ENCODE measurements around the gene DNTT.

The DNTT gene

DNA sequence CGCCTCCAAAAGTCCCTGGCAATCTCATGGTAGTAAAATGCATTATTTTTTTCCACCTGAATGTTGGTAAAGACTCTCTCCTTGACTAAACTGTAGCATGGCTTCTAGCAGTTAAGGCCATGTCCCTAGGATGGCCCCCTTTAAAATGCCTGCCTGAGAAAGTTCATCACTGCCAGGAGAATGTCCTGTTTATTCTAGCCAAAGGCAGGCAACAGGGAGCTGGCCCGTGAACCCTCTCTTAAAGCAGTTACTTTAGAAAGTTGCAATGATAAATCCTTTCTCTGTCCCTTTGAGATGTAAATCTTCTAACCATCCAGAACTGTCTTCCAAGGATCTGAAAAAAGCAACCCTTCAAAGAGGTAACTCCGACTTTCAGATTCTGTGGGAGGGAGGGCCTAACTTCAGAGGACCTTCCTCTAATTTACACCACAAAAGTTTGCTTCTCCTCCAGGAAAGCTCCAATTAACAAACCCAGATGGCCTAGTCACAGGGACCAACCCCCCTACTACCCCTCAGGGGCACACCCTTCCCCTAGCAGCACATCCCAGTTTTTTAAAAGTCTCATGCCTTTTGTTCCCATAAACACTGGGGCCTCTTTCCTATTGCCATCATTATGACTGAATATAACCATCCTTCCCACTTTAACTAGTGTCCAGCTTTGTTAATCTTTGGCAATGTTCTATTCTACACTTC is 5.5 kb downstream of the DNTT start:
- DNase-seq (ENCODE audit: low read depth in 2 of 2): no peak

GRCh38 chr10:96310321-96310669 is 6.1 kb downstream of the DNTT start:
- no peak for DNase-seq (ENCODE audit: low read depth in 2 of 2)

DNA sequence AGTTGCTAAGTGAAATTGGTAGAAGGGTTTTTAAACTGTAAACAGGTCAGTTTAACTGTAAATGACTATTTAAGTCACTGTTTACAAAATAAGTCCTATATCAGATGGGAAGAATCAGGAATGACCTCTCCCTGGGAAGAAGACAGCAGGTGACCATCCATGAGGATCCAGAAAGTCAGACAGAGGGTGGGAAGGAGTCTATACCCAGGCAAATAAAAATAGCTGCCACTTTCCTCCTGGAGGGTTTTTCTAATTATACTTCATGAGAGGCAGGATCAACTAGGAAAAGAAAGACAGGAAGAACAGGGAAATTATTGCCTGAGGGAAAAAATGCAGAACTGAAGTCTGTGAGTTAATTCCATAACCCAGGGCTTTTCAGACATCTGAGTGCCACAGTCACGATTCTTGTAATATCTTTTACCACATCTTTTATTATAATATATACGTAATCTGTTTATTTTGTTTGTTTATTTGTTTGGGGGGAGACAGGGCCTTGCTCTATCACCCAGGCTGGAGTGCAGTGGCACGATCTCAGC is 7.0 kb downstream of the DNTT start:
- no peak for DNase-seq (ENCODE audit: low read depth in 2 of 2)

DNA sequence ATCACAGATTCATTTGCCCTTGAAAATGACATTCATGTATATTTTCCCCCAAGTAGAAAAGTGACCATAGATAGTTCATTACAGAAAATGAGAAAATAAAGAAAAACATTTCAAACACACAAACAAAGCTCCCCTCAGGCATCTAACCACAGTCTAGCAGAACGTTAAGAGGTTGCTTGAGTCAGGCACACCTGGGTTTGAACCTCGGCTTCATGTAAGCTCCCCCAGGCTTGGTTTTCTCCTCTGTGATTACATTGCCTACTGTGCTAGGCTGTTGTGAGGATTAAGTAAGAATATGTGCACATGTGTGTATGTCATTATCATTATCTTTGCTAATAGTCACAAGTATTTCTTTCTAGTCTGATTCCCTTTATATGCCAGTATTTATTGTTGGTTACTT is 9.1 kb downstream of the DNTT start:
- no peak for DNase-seq (ENCODE audit: low read depth in 2 of 2)

DNA sequence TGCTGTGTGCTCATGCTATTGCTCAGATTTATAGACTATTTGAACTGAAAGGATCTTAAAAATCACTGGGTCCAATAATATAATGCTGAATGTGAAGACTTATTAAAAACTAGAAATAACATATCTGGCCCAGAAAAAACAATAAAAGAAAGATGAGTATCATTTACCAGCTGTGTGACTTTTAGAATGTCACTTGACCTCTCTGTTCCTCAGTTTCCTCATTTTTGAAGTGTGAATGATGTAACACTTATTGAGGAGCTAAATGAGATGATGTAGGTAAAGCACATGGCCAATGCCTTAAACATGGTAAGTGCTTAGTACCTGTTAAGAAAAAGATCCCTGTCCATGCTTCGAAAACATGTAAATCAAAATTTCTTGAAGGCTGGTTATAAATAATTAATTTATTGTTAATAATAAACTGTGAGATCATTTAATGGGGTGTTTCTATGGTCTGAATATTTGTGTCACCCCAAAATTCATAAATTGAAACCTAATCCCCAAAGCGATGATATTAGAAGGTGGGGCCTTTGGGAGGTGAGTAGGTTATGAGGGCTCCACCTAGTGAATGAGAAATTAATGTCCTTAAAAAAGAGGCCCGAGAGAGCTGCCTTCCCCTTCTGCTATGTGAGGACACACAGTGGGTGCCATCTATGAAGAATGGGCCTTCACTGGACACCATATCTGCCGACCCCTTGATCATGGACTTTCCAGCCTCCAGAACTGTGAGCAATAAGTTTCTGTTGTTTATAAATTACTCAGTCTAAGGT is 13.0 kb downstream of the DNTT start:
- no peak for DNase-seq (ENCODE audit: low read depth in 2 of 2)

DNA sequence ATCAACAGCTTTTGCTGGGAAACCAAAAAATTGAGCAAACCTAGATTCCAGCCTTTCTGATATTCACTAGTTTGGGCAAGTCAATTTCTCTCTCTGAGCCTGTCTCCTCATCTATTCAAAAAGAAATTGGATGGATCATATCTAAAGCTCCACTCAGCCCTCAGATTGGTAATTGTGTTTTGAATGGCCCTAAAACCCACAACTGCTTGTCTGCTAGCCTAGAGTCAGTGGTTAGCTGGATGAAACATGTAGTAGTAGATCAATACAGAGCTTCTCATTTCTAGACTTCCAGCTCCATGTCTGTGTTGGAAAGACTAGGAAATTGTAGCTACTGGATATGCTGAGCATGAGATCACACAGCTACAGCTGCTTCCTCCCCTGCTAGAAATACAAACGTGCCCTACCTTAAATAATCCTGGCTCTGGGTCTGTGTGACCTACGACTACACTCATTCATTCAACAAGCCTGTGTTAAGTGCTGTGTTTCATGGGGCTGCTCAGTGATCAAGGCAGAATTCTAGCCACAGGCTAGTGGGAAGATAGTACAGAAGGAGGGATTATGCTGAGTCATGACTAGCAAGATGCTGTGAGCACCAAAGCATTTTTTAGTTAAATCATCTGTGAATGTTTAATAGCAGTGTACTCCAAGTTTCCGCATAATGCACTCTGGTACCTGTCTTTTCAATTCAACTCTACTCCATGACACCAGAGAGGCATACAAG is 15.7 kb downstream of the DNTT start:
- no peak for DNase-seq (ENCODE audit: low read depth in 2 of 2)

- no peak for DNase-seq (ENCODE audit: low read depth in 2 of 2)
Observed at GRCh38 chr10:96321822-96322221, 17.6 kb downstream of the DNTT start.

- no peak for DNase-seq (ENCODE audit: low read depth in 2 of 2)
Observed at GRCh38 chr10:96322275-96322674, 18.0 kb downstream of the DNTT start.

DNA sequence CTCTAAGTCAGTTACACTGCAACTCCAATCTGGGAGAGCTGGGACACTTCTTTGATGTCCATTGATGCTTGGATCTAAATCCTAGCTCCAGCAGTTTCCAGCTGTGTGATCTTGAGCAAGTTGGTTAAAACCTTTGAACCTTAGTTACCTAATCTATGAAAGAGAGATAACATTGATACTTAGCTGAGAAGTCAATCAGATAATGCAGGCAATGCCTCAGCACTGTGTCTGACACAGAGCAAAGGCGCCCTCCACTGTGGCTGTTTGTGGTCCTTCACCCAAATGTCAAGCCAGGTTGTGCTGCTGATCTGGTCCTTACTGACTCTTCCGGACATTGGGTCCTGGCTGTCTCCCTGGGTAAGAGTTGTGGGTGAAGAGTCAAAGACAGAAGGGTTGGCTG is 20.2 kb downstream of the DNTT start:
- DNase-seq (ENCODE audit: low read depth in 2 of 2): no peak

DNA sequence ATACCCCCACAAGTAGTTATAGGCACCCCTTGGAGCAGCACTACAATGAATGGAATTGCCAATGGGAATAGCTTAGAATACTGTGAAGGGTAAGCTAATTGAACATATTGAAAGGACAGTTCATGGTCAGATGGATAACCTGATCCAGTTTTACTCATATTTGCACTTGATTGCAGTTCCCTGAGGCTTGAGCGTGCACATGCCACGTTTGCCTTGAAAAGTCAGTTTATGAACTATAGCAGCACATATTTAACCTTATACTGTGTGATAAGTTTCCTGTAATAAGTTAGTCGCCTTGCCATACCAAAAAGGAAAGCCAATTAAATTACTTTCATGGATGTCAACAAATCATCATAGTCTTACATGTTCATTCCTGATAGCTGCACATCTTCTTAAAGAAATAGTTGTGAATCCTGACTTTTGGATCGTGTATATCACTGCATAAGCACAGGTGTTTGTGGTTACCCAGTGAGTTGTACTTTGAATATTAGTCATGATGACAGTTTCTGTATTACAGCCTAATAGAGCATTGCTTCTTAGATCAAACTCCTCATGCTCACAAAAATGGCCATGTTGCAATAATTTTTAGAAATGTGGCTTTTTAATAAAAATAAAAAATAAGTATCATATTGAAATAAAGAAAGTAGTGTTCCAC is 21.6 kb downstream of the DNTT start:
- no peak for DNase-seq (ENCODE audit: low read depth in 2 of 2)

DNA sequence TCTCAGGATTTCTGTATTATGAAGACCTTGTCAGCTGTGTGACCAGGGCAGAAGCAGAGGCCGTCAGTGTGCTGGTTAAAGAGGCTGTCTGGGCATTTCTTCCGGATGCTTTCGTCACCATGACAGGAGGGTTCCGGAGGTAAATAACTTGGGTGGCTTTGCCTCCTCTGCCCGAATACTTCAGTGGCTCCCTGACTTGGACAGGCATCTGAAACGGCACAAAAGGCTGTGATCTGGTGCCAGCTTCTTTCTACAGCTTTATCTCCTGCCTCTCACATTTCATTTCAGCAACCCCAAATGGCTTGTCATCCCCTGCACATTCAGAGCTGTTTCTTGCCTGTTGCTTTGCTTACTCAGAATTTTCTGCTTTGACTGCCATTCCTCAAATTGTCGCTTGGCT is 23.2 kb downstream of the DNTT start:
- DNase-seq (ENCODE audit: low read depth in 2 of 2): no peak

DNA sequence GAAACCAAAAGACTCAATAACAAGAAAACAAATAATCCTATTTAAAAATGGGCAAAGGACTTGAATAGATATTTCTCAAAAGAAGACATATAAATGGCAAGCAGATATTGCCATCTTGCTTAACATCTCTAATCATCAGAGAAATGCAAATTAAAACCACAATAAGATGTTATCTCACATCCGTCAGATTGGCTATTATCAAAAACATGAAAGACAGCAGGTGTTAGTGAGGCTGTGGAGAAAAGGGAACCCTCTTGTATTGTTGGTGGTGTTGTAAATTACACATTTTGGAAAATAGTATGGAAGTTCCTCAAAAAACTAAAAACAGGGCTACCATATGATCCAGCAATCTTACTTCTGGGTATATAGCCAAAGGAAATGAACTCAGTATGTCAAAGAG is 28.9 kb downstream of the DNTT start:
- no peak for DNase-seq (ENCODE audit: low read depth in 2 of 2)

DNA sequence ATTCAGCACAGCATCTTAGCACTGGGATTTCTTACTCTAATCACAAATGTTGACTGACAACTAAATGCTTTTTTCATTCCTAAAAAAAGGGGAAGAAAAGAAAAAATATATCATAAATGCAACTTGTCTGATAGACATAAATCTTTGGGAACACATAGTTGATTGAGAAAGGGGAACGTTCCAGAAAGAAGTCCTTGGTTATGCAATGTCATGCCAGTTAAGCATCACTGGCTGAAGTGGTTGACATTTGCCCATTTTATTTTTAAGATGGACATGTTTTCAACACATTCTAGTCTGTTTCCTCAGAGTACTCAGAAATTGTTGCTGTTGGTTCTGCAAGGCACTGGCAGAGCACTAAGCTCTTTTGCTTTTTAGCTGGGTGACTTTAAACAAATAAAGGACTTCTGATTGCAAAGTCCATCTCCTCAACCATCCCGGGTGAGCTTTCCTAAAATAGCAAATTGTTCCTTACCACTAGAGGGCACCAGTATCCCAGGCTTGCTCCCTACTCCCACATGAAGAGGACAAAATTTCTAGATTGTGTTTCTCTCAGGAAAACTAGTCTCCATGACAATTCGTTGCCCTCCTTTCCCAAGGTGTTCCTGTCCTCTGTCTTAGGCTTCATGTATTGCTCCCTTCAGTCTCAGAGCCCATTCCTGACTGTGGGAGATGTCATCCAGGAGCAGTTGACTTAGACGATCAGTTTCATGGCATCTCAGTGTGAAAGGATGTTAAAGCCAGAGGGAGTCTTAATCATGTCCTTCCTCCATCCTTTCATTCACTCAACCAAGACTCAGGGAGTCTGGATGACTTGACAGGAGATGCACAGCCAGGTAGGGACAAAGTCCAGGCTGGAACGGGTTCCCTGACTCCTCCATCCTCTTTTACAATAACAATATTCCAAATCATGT is 30.6 kb downstream of the DNTT start:
- DNase-seq (ENCODE audit: low read depth in 2 of 2): no peak

GRCh38 chr10:96337106-96337505 is 32.9 kb downstream of the DNTT start:
- no peak for DNase-seq (ENCODE audit: low read depth in 2 of 2)

DNA sequence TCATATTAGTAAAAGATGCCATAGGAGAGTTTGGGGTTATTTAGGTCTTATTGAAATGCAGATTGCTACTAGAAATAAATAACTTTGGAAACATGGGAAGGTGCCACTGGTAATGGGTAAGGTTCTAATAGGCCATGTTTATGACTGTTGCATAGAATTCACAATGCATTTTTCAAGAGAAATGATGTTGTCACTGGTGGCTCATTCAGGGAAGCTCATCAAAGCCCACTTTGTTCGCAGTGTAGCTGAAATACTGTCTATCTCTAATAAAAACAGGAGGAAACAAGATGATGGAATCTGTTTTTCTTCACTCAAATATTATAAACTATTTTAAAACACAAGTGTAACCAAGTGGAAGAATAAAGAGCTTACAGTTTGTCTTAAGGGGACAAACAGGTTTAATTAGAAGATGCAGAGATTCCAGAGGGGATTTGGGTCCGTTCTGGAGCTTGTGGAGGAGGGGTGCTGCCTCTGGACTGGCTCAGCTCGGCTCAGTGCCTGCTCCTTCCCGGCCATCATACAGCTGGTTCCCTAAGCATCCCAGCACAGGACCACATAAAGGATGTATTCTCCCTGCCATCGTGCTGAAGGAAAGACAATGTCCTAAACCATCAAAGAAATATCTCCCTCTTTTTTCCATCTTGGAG is 34.2 kb downstream of the DNTT start:
- no peak for DNase-seq (ENCODE audit: low read depth in 2 of 2)

DNA sequence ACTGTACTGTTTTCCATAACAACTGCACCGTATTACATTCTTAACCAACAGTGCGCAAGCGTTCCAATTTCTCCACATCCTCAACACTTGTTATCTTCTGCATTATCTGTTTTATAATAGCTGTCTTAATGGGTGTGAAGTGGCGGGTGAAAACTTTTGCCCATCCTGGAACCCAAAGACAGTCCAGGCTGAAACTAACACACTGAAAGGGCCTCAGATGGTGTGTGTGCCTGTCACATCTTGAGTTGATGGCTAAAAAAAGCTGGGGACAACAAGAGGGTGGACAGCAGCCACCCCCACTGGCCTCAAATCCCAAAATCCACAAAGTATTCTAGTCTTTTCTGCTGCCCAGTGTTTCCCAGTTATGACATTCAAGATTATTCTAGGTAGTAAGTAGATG is 35.1 kb downstream of the DNTT start:
- no peak for DNase-seq (ENCODE audit: low read depth in 2 of 2)

- peak in 1 of 2 donors; percentile 28 for DNase-seq (ENCODE audit: low read depth in 2 of 2)
Observed at GRCh38 chr10:96339956-96340904, 36.0 kb downstream of the DNTT start.

DNA sequence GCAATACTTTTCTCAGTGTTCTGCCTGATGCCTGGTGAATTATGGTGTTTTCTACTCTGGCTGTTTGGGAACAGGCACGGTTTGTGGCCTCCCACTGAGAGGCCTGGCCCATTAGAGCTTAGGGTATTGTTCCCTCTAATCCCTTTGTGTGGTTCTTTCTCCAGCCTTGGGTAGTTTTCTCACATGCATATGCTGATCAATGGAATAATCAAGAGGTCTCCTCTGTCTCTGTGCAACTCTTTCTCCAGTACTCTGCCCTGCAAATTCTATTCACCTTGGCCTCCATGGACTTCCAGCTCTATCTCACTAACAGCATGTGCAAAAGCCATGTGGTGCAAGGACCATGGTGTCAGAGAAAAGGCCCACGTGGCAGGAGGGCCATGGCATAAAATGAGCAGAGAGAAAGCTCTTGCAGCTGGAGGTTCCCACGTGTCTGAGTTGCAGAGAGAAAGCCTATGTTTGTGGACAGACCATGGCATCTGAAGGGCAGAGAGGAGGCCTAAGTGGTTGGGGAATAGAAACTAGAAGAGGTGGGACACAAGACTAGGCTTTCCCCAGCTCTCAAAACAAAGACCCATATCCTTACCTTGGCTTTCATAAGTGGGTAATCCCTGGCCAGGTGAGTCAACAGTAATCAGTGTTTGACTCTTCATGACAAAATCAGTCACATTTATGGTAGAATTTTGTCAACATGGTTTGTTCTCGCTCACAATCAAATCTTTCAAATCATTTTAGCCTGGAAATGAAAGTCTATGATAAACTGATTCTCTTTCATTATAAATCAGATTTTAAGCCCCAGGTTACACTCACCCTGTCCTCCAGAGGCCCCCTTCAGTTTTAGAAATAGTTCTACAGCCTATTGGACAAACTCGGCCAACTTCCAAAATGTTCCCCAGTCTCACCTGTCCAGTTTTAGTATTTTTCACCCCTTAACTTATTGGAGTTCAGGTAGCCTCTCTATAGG is 37.3 kb downstream of the DNTT start:
- no peak for DNase-seq (ENCODE audit: low read depth in 2 of 2)
